ENCODE data around the gene IL11RA. TPM values are rescaled to one million over a fixed set of nuclear protein-coding genes. Genes with fewer than 3 reads are reported as not detected.

The IL11RA gene
- polyA plus RNA-seq, 1 experiment, result 14.6 TPM

GRCh38 chr9:34629491-34629808 lies 22.5 kb upstream of the IL11RA start:
- ChIA-PET CTCF (interaction anchor here (1.3 to 2.2 kb wide), 2 partner anchors 73 to 226 kb away, joined by 3 to 5 read pairs; no protein-coding TSS in a partner anchor), POLR2A (no interaction called here)
- Histone ChIP-seq H3K27ac (ENCODE audit: low read depth, low read length) (no peak overlapping the region), H3K4me3 (ENCODE audit: low read depth, low read length) (no peak overlapping the region), H3K9me3 (ENCODE audit: control insufficient read depth, insufficient read depth, low read length) (no peaks in the 10 kb centered on the region), H3K27me3 (ENCODE audit: control insufficient read depth, insufficient read depth, low read length) (peaks cover 64% of the 10 kb centered on the region)
- TF ChIP-seq CTCF (IDR thresholded peaks at IDR 0.05; ENCODE audit: low read depth, low read length), result no peak
- no peak for DNase-seq (ENCODE audit: low read depth, low spot score)

GRCh38 chr9:34630402-34631154 lies 21.4 kb upstream of the IL11RA start:
- no peaks in the 10 kb centered on the region for H3K9me3 ChIP-seq (ENCODE audit: control insufficient read depth, insufficient read depth, low read length)
- no peak overlapping the region for H3K27ac ChIP-seq (ENCODE audit: low read depth, low read length)
- POLR2A ChIA-PET, result no interaction called here
- no peak for DNase-seq (ENCODE audit: low read depth, low spot score)
- no peak for TF ChIP-seq CTCF (IDR thresholded peaks at IDR 0.05; ENCODE audit: low read depth, low read length)
- CTCF ChIA-PET, result interaction anchor here (0.6 to 2.2 kb wide), 3 partner anchors 10 to 72 kb away, joined by 3 to 5 read pairs (median 3); partner anchors contain the start of gene DCTN3
- peaks cover 53% of the 10 kb centered on the region for H3K27me3 ChIP-seq (ENCODE audit: control insufficient read depth, insufficient read depth, low read length)
- no peak overlapping the region for H3K4me3 ChIP-seq (ENCODE audit: low read depth, low read length)

GRCh38 chr9:34633166-34633565 lies 18.8 kb upstream of the IL11RA start:
- no peak for DNase-seq (ENCODE audit: low read depth, low spot score)
- Histone ChIP-seq H3K9me3 (ENCODE audit: control insufficient read depth, insufficient read depth, low read length) (no peaks in the 10 kb centered on the region; the same call in 1 of the 2 replicates), H3K27ac (ENCODE audit: low read depth, low read length) (no peak overlapping the region), H3K27me3 (ENCODE audit: control insufficient read depth, insufficient read depth, low read length) (peaks cover 28% of the 10 kb centered on the region), H3K4me3 (ENCODE audit: low read depth, low read length) (no peak overlapping the region)
- ChIA-PET POLR2A (interaction anchor here (2.2 kb wide), 1 partner anchor 13 kb away, joined by 15 read pairs; the partner anchor contains the start of gene DCTN3), CTCF (interaction anchor here (0.5 to 4.0 kb wide), 17 partner anchors 8 to 525 kb away, joined by 3 to 111 read pairs (median 7); partner anchors contain the start of genes DCTN3, GALT and RPP25L)
- no peak for TF ChIP-seq CTCF (IDR thresholded peaks at IDR 0.05; ENCODE audit: low read depth, low read length)

DNA sequence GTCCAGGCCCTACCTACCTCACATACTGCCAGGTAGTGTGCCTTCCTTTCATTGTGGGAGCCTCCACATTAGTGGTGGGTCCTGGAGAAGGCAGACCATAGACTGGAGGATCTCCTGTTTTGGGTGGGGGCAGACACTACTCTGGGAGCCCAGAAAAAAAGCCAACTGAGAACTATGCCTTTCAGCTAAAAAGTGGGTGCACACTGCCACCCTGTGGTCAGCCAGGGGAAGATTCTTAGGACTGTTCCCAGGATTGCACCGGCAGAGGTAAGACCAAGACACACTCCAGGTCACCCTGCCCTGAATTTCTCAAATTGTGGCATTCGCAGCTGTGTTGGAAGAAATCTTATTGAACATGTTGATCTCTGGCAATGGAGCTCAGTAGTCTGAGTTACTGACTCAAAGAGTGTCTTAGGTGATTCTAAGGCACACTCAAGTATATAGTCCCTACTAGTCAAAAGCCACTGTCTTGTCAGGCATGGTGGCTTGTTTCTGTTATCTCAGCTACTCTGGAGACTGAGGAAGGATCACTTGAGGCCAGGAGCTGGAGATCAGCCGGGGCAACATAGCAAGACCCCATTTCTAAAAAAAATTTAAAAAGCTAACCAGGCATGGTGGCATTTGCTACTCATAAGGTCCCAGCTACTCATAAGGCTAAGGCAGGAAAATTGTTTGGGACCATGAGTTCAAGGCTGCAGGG lies 18.0 kb upstream of the IL11RA start:
- no peaks in the 10 kb centered on the region; the same call in 1 of the 2 replicates for H3K9me3 ChIP-seq (ENCODE audit: control insufficient read depth, insufficient read depth, low read length)
- CTCF ChIA-PET, result interaction anchor here (0.5 to 4.0 kb wide), 26 partner anchors 9 to 524 kb away, joined by 3 to 111 read pairs (median 4); partner anchors contain the start of genes DCTN3, GALT, IL11RA and MYORG
- POLR2A ChIA-PET, result interaction anchor here (2.2 kb wide), 1 partner anchor 14 kb away, joined by 15 read pairs; the partner anchor contains the start of gene DCTN3
- TF ChIP-seq CTCF (IDR thresholded peaks at IDR 0.05; ENCODE audit: low read depth, low read length), result peak; percentile 86
- DNase-seq (ENCODE audit: low read depth, low spot score), result no peak
- H3K4me3 ChIP-seq (ENCODE audit: low read depth, low read length), result no peak overlapping the region
- H3K27me3 ChIP-seq (ENCODE audit: control insufficient read depth, insufficient read depth, low read length), result peaks cover 22% of the 10 kb centered on the region
- no peak overlapping the region for H3K27ac ChIP-seq (ENCODE audit: low read depth, low read length)

All from AG04450 (cell line).